ENCODE data around the gene CTBP2.

Gene CTBP2

DNA sequence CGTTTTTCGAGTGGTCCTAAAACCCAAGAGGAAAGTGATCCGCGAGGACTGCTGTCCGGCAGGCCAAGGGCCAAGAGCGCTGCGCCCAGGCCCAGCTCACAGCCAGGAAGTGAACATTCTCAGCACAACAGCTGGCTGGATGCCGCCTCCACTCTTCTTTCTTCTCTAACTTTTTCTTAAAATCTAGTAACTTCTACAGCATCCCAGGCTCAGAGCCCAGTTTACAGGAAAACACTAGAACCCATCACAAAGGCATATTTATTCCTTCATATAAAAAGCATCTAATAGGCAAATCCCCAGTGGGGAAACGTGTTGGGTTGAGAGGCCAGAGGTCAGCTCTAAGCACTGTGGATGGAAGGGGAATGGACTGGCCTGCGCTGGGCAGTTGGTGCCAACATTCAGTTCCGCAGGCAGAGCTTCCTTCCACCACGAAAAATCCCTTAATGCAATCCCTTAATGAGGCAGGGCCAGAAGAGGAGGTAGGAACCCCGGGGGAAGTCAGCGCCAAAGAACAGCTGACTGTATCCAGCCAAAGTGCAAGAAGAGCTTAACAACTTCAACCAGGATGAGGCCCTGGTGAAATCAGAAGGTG, 143.7 kb downstream of the CTBP2 start:
- DNase-seq, result no peak

GRCh38 chr10:125016123-125016522, 144.2 kb downstream of the CTBP2 start:
- no peak for DNase-seq

DNA sequence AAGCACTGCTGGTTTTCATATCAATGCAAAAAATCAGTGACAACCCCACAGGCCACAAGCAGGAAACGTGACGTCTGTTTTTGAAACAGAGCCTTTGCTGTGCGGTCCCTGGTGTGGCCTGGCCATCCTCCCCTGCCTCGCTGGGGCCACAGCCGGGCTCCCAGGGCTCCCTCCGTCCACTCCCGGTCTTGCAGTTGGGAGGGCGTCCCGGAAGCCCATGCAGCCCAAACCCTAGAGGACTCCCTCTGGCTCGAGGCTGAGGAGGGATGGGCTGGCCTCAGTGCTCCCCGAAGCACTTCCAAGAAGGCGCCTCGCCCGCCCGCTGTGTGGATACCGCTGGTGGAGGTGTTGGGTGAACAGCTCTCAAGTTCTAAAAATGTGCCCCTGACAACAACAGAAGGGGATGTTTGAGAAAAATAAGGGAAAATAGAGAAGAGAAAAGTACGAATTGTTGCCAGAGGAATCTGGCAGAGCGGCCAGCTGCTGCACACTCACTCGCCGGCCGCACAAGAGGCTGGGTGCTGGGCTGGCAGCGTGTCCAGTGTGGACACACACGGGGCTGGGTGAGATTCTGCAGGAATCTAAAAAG, 144.9 kb downstream of the CTBP2 start:
- DNase-seq, result no peak

GRCh38 chr10:125014836-125015355, 145.5 kb downstream of the CTBP2 start:
- DNase-seq, result no peak

DNA sequence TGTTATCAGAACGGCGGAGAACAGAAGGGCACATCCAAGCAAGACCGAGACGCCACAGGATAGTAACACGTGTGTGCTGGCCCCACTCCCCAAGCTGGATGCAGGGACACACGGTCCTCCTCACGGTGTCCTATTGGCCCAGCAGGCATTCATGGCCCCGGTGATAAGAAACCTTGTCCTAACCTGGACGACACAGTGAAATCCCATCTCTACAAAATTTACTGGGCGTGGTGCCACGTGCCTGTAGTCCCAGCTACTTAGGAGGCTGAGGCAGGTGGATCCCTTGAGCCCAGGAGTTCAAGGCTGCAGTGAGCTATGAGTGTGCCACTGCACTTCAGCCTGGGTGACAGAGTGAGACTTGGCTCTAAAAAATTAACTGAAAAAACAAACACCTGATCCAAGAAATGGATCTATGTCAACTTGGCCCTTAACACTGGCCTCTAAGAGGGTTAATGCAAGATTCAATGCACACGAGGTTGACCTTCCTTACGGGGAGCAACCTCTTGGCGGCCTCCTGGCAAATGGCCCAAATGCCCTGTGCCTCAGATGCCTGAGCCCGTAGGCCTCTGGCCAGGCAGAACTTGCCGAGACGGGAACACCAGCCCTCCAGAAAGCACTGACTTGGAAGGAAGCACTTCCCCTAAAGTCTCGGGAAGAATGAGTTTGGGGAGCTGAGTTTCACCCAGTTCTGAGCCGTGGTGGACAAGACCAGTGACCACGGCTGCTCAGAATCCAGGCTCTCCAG, 146.1 kb downstream of the CTBP2 start:
- no peak for DNase-seq

DNA sequence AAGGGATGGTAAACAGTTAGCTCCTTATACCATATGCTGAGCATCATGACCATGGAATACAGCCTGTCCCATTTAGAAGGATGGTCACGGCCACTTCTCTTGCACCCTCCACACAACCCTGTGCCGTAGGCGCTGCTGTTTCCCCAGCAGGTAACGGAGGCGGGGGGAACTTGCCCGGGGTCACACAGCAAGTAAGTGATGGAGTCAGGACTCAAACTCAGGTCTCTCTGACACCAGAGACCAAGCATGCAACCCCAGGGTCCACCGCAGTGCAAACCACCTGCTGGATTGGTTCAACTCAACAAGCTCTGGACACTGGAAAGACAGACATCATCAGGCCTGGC, 146.9 kb downstream of the CTBP2 start:
- no peak for DNase-seq

DNA sequence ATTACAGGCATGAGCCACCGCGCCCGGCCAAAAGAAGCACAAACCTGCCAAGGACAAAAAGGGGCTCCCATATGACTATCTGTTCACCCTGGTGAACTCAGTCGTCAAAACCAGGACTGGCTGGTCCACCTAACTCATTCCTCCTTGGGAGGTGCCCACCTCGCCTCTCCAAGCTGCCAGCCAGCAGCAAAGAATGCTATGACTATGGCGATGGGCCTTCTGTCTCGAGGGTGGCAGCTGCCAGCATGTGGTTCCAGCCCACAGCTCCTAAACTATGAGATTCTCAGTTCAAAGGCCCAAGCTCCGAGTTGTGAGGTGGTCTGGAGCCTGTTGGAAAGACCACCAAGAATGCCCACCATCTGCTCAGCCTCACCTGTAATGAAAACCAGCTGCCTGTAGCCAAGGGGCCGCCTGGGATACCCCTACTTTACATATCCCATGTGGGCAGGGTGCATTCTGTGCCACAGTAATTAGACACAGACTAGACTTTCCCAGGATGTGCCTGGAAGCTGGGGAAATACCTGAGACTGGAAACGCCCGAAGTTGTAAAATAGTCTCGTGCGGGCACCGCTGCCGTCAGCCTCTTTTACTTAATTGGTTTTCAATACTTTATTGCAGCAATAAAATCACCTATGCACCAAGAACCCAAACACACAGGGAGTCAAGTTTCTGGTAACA, 147.4 kb downstream of the CTBP2 start:
- DNase-seq, result no peak

DNA sequence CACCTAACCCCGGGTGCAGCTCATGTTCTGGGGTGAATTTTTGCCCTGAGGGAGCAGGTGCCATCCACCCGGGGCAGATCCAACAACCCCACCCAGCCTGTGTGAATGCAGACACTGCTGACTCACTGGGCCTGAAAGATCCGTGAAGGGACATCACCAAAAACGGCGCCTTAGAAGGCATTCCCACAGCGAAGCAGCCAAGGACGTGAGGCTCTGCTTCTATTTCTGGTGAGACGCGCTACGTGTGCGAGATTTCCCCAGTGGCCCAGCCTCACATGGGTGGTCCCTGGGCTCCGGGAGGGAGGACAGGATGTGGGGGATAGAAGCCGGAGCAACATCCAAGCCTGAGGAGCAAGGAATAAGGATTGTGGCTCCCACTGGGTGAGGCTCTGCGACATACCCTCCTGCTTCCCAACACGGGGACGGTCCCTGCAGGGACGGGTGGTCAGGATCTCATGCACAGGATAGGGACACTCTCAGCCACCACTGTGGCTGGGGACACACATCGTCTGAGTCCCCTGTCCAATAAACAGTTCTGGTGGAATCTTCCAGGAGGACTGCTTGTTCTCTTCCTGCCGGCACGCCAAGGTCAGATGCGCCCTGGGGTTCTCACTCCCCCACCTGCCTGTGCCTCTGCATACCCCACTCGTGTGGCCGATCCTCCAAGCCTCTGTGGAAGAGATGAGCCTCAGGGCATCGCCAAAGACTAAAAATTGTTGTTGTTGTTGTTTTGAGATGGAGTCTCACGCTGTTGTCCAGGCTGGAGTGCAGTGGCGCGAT, 148.2 kb downstream of the CTBP2 start:
- no peak for DNase-seq

GRCh38 chr10:125011171-125011925, 149.0 kb downstream of the CTBP2 start:
- DNase-seq, result no peak

- no peak for DNase-seq
These were observed 150.0 kb downstream of the CTBP2 start for GRCh38 chr10:125010362-125010761.

- no peak for DNase-seq
These were observed 150.7 kb downstream of the CTBP2 start for GRCh38 chr10:125009661-125010161.

DNA sequence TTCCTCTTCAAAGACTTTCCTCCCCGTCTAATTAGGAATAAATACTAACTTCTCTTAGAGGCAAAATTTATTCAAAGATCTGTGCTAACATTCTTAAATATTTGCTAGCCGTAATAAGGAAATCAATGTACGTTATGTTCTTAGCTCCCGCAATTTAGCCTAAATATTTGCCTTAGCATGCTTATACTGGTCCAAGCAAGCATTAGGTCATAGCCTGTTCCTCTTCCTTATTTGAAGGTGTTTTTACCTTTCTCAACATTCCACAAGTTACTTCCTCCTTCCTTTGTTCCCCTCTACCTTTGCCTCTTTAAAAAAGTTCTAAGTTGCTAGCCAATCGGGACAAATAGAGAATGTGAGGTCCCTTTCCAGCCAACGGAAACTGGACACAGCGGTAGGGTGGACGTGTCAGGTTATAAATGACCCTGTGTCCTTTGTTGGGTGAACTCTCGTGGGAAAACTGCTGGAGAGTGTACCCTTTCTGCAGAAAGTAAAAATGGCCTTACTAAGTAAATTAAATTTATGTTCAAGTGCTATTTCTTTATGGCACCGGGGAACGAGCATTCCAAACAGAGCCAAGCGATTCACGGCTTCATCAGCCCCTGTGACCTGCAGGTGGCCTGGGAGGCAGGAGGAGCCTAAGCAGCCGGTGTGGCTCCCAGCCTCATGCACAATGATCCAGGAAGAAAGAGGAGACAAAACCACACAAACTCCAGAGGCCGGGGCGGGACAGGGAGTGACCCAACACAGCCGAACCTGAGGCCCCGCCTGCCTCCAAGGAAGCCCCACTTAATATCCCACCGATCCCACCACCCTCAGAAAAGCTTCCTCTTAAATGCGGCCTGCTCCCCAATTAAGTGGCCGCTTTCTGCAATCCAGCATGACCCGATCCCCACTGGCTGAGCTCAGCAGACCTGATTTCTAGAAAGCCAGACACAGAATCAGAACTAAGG, 151.4 kb downstream of the CTBP2 start:
- DNase-seq, result no peak

DNA sequence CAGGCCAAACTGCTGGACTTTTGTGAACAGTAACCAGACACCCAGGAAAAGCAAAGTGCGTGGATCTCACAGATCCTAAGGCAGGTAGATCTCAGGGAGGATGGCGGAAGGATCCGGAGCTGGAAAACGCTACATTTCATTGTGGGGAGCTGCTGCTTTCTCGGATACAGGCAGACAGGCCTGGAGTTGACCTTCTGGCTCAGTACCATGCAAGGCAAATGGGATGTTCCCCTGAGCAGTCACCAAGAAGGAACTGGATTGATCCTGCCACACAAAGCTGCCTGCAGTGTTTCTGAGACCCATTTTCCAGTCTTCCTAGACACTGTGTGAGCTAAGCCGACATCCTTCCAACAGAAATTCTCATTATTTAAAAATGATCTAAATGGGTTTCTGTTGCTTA, 152.9 kb downstream of the CTBP2 start:
- no peak for DNase-seq

DNA sequence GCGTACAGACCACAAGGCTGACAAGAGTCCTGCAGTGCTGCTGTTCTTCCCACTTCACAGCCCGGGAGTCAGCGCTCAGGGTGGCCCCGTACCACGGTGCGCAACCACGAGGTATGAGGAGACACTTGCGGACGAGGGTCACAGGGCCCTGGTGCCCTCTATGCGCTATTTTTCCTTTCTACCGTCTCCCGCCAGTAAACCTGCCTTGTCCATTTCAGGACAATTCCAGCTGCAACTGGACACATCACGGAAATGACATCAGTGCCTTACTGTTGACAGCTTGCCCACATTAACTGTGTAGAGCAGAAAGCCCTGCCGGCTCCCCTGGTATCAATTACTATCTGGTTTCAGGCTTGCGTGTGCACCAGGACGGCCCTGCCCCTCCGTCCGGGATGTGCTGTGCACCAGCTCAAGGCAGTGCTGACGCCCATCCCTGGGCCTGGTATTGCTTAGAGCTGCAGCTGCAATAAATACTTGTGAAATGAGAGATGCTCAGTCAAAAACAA, 153.4 kb downstream of the CTBP2 start:
- DNase-seq, result no peak

DNA sequence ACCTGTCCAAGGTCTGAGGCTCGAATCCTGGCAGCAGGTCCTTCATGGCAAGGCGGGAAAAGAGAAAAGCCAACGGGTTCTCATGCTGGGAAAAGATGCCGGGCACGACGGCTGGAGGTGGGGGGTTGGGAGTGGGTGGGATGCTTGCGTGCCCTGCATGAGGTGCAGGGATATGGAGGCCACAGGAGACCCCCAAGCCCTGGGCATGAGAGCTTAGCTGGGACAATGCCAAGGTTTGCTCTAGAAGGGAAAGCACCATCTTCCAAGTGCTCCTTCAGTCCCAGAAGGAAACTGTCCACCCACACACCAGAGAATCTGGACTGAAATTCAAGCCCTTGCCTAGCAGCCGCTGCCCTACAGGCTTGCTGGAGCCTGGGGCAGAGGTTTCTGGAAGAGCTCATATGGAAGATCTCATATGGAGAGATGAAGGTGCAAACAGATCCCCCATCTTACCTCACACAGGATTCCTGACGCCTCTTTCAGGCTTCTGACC, 154.1 kb downstream of the CTBP2 start:
- no peak for DNase-seq

DNA sequence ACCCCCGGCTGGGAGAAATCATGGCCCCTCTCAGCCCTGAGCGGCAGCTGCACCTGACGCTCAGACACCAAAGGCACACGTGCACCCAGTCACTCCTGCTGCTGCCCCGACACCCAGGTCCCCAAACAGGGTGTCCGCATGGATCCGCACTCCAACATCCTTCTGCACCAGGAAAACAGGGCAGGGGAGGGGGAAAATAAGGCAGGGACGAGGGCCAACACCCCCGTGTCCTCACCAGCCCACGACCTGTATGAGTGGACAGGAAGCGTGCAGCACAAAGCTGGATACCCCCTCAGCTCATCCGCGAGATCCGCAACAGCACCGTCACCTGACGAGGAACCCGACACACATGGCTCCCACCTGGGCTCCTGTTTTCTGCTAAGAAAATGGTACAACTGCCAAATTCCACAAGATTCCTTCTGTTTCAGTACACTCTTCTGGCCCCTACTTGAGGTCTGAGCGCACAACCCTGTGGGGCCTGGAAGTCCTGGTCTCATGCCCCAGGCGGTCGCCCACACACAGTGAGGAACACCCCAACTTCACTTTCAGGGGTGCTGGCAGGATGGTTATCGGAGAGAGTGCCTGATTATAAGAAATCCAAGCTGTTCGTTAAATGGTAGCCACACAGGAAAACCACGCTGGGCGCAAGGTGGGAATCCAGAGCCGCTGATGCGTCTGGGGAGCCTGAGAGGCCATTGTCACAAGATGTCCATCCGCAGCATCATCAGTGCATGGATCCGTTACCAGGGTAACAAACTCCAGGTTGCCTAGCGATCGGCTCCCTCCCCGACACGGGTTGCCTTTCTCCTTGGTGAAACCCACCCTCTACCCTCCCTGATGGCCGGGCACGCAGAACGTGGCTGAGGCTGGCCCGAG, 154.8 kb downstream of the CTBP2 start:
- no peak for DNase-seq

- no peak for DNase-seq
These were observed 155.6 kb downstream of the CTBP2 start for GRCh38 chr10:125004571-125005311.

- DNase-seq, result no peak
These were observed 156.4 kb downstream of the CTBP2 start for GRCh38 chr10:125003901-125004467.

Data from T-helper 9 cell (primary cell).